Measurements from ENCODE around the gene PSMB10.
A peak's percentile ranks its signal among the peaks of the same experiment; 100 is the strongest.

PSMB10 gene

GRCh38 chr16:67931712-67932461, 4.8 kb downstream of the PSMB10 start, which contains the start of gene CTRL:
Gene CTRL, minus strand, starts transcription at chr16:67931862. Its CDS starts 10 bp downstream, at chr16:67931852.
- TF ChIP-seq, protein P1, sequence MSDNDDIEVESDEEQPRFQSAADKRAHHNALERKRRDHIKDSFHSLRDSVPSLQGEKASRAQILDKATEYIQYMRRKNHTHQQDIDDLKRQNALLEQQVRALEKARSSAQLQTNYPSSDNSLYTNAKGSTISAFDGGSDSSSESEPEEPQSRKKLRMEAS (IDR thresholded peaks at IDR 0.05; ENCODE audit: low read depth, low read length), result no peak
- TF ChIP-seq, protein P2, sequence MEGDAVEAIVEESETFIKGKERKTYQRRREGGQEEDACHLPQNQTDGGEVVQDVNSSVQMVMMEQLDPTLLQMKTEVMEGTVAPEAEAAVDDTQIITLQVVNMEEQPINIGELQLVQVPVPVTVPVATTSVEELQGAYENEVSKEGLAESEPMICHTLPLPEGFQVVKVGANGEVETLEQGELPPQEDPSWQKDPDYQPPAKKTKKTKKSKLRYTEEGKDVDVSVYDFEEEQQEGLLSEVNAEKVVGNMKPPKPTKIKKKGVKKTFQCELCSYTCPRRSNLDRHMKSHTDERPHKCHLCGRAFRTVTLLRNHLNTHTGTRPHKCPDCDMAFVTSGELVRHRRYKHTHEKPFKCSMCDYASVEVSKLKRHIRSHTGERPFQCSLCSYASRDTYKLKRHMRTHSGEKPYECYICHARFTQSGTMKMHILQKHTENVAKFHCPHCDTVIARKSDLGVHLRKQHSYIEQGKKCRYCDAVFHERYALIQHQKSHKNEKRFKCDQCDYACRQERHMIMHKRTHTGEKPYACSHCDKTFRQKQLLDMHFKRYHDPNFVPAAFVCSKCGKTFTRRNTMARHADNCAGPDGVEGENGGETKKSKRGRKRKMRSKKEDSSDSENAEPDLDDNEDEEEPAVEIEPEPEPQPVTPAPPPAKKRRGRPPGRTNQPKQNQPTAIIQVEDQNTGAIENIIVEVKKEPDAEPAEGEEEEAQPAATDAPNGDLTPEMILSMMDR (IDR thresholded peaks at IDR 0.05; ENCODE audit: low read depth, low read length), result no peak
- TF ChIP-seq POLR2A (IDR thresholded peaks at IDR 0.05; ENCODE audit: extremely low read depth, insufficient read length) (no peak), MYC (IDR thresholded peaks at IDR 0.05; ENCODE audit: low read depth, low read length) (no peak)
- H3K4me3 ChIP-seq (ENCODE audit: low read depth, low read length), result no peak within 1 kb of the TSS
- no peak for DNase-seq (ENCODE audit: low read depth)

GRCh38 chr16:67930678-67931211, 5.9 kb downstream of the PSMB10 start:
- no peak overlapping the region for H3K4me3 ChIP-seq (ENCODE audit: low read depth, low read length)
- no peak for DNase-seq (ENCODE audit: low read depth)
- TF ChIP-seq, protein P2 (IDR thresholded peaks at IDR 0.05; ENCODE audit: low read depth, low read length), result no peak
- TF ChIP-seq, protein P1 (IDR thresholded peaks at IDR 0.05; ENCODE audit: low read depth, low read length), result no peak
- no peak for TF ChIP-seq MYC (IDR thresholded peaks at IDR 0.05; ENCODE audit: low read depth, low read length)
- TF ChIP-seq POLR2A (IDR thresholded peaks at IDR 0.05; ENCODE audit: extremely low read depth, insufficient read length), result no peak

DNA sequence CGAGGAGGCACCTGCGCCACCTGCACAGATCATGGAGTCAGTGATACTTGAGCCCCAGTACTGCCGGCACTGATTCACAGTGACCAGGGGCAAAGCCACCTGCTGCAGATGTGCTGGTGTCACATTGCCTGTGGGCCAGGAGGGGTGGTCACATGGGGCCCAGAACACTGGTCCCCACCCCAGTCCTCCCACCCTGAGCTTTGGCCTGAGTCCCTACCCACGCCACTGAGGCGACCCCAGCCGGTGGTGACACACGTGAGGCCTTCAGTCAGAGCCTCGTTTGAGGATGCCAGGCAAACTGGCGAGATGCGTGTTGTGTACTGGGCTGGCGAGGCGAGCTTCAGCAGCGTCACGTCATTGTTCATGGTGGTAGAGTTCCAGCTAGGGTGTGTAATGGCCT, 6.5 kb downstream of the PSMB10 start:
- TF ChIP-seq POLR2A (IDR thresholded peaks at IDR 0.05; ENCODE audit: extremely low read depth, insufficient read length) (no peak), MYC (IDR thresholded peaks at IDR 0.05; ENCODE audit: low read depth, low read length) (no peak)
- TF ChIP-seq, protein P2 (IDR thresholded peaks at IDR 0.05; ENCODE audit: low read depth, low read length), result no peak
- TF ChIP-seq, protein P1 (IDR thresholded peaks at IDR 0.05; ENCODE audit: low read depth, low read length), result no peak
- no peak for DNase-seq (ENCODE audit: low read depth)
- no peak overlapping the region for H3K4me3 ChIP-seq (ENCODE audit: low read depth, low read length)

- no peak for TF ChIP-seq MYC (IDR thresholded peaks at IDR 0.05; ENCODE audit: low read depth, low read length)
- TF ChIP-seq, protein P2 (IDR thresholded peaks at IDR 0.05; ENCODE audit: low read depth, low read length), result peak; percentile 99
- TF ChIP-seq POLR2A (IDR thresholded peaks at IDR 0.05; ENCODE audit: extremely low read depth, insufficient read length), result no peak
- TF ChIP-seq, protein P1 (IDR thresholded peaks at IDR 0.05; ENCODE audit: low read depth, low read length), result 0 out of 2 replicates have a peak, but pooled peaks have one; percentile 17
- no peak overlapping the region for H3K4me3 ChIP-seq (ENCODE audit: low read depth, low read length)
- DNase-seq (ENCODE audit: low read depth), result peak; percentile 76
These were observed 7.9 kb downstream of the PSMB10 start for GRCh38 chr16:67928561-67929364.

DNA sequence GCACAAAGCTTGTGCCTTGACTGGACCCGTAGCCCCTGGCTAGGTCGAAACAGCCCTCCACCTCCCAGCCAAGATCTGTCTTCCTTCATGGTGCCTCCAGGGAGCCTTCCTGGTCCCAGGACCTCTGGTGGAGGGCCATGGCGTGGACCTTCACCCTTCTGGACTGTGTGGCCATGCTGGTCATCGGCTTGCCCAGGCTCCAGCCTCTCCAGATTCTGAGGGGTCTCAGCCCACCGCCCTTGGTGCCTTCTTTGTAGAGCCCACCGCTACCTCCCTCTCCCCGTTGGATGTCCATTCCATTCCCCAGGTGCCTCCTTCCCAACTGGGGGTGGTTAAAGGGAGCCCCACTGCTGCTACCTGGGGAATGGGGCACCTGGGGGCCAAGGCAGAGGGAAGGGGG, 8.5 kb downstream of the PSMB10 start:
- TF ChIP-seq MYC (IDR thresholded peaks at IDR 0.05; ENCODE audit: low read depth, low read length), result no peak
- TF ChIP-seq, protein P1 (IDR thresholded peaks at IDR 0.05; ENCODE audit: low read depth, low read length), result no peak
- TF ChIP-seq, protein P2 (IDR thresholded peaks at IDR 0.05; ENCODE audit: low read depth, low read length), result no peak
- no peak for TF ChIP-seq POLR2A (IDR thresholded peaks at IDR 0.05; ENCODE audit: extremely low read depth, insufficient read length)
- no peak overlapping the region for H3K4me3 ChIP-seq (ENCODE audit: low read depth, low read length)
- DNase-seq (ENCODE audit: low read depth), result no peak

Data from NB4 (cell line).